Measurements from ENCODE around the gene CHFR. TPM values are rescaled to one million over a fixed set of nuclear protein-coding genes. Genes with fewer than 3 reads are reported as not detected.
"Not testable (repeated sequence)": the region's sequence is repeated elsewhere in the genome, so short reads cannot be mapped to it uniquely, and the experiment has no call there.

CHFR gene
- total RNA-seq, 1 donor from 2014 or later, result 108 TPM

- DNase-seq, result no peak
- Mint-ChIP-seq H3K36me3 (ENCODE audit: low read depth) (peaks cover 69% of the 10 kb centered on the region), H3K27ac (no peak overlapping the region), H3K27me3 (no peaks in the 10 kb centered on the region), H3K4me3 (no peak overlapping the region), H3K9me3 (no peaks in the 10 kb centered on the region), H3K4me1 (no peaks in the 10 kb centered on the region)
- intact Hi-C loops (cut with micrococcal nuclease), result no loop called here
- ChIA-PET POLR2A (no interaction called here), CTCF (no interaction called here)
- no peak for ATAC-seq (ENCODE audit: low read depth)
- no peak for TF ChIP-seq CTCF (IDR thresholded peaks at IDR 0.05)
Measured at GRCh38 chr12:132847363-132848356, 39.7 kb downstream of the CHFR start.

GRCh38 chr12:132844681-132845080 is 42.7 kb downstream of the CHFR start:
- CTCF ChIA-PET, H3K27me3 Mint-ChIP-seq: not testable (repeated sequence)
- H3K36me3 Mint-ChIP-seq (ENCODE audit: low read depth), result peaks cover 67% of the 10 kb centered on the region

GRCh38 chr12:132842449-132843045 is 44.9 kb downstream of the CHFR start:
- no peak overlapping the region for H3K27ac Mint-ChIP-seq
- no peaks in the 10 kb centered on the region for H3K27me3 Mint-ChIP-seq
- ATAC-seq (ENCODE audit: low read depth) (no peak), DNase-seq (no peak)
- H3K4me3 Mint-ChIP-seq, result no peak overlapping the region
- ChIA-PET POLR2A (no interaction called here), CTCF (no interaction called here)
- no peaks in the 10 kb centered on the region for H3K4me1 Mint-ChIP-seq
- intact Hi-C loops (cut with micrococcal nuclease), result no loop called here
- H3K36me3 Mint-ChIP-seq (ENCODE audit: low read depth), result peaks cover 64% of the 10 kb centered on the region
- no peak for TF ChIP-seq CTCF (IDR thresholded peaks at IDR 0.05)
- no peaks in the 10 kb centered on the region for H3K9me3 Mint-ChIP-seq

More at GRCh38 chr12:132844681-132845080, 42.7 kb downstream of the CHFR start:
- H3K9me3 Mint-ChIP-seq; intact Hi-C loops (cut with micrococcal nuclease); H3K27ac Mint-ChIP-seq; ATAC-seq (ENCODE audit: low read depth); POLR2A ChIA-PET; DNase-seq; H3K4me3 Mint-ChIP-seq; H3K4me1 Mint-ChIP-seq: not testable (repeated sequence)

GRCh38 chr12:132841151-132841550 is 46.3 kb downstream of the CHFR start:
- Mint-ChIP-seq H3K36me3 (ENCODE audit: low read depth) (peaks cover 57% of the 10 kb centered on the region), H3K4me3 (no peak overlapping the region), H3K4me1 (peaks cover 6% of the 10 kb centered on the region), H3K27ac (no peak overlapping the region), H3K9me3 (no peaks in the 10 kb centered on the region), H3K27me3 (no peaks in the 10 kb centered on the region)
- no peak for DNase-seq
- no peak for ATAC-seq (ENCODE audit: low read depth)
- CTCF ChIA-PET, result no interaction called here
- TF ChIP-seq CTCF (IDR thresholded peaks at IDR 0.05), result no peak
- intact Hi-C loops (cut with micrococcal nuclease), result no loop called here
- POLR2A ChIA-PET, result no interaction called here

- no peak for ATAC-seq (ENCODE audit: low read depth)
- H3K4me1 Mint-ChIP-seq, result peaks cover 6% of the 10 kb centered on the region
- H3K27me3 Mint-ChIP-seq, result no peaks in the 10 kb centered on the region
- TF ChIP-seq CTCF (IDR thresholded peaks at IDR 0.05), result no peak
- H3K36me3 Mint-ChIP-seq (ENCODE audit: low read depth), result peaks cover 51% of the 10 kb centered on the region
- H3K9me3 Mint-ChIP-seq, result no peaks in the 10 kb centered on the region
- no peak overlapping the region for H3K4me3 Mint-ChIP-seq
- ChIA-PET POLR2A (no interaction called here), CTCF (no interaction called here)
- intact Hi-C loops (cut with micrococcal nuclease), result no loop called here
- DNase-seq, result no peak
- no peak overlapping the region for H3K27ac Mint-ChIP-seq
Measured at GRCh38 chr12:132840536-132840935, 46.9 kb downstream of the CHFR start.
